ENCODE data around the gene WDCP. TPM values are rescaled to one million over a fixed set of nuclear protein-coding genes. Genes with fewer than 3 reads are reported as not detected.

The WDCP gene, protein sequence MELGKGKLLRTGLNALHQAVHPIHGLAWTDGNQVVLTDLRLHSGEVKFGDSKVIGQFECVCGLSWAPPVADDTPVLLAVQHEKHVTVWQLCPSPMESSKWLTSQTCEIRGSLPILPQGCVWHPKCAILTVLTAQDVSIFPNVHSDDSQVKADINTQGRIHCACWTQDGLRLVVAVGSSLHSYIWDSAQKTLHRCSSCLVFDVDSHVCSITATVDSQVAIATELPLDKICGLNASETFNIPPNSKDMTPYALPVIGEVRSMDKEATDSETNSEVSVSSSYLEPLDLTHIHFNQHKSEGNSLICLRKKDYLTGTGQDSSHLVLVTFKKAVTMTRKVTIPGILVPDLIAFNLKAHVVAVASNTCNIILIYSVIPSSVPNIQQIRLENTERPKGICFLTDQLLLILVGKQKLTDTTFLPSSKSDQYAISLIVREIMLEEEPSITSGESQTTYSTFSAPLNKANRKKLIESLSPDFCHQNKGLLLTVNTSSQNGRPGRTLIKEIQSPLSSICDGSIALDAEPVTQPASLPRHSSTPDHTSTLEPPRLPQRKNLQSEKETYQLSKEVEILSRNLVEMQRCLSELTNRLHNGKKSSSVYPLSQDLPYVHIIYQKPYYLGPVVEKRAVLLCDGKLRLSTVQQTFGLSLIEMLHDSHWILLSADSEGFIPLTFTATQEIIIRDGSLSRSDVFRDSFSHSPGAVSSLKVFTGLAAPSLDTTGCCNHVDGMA
- total RNA-seq: 10.8 and 11.2 TPM in 2 replicates

DNA sequence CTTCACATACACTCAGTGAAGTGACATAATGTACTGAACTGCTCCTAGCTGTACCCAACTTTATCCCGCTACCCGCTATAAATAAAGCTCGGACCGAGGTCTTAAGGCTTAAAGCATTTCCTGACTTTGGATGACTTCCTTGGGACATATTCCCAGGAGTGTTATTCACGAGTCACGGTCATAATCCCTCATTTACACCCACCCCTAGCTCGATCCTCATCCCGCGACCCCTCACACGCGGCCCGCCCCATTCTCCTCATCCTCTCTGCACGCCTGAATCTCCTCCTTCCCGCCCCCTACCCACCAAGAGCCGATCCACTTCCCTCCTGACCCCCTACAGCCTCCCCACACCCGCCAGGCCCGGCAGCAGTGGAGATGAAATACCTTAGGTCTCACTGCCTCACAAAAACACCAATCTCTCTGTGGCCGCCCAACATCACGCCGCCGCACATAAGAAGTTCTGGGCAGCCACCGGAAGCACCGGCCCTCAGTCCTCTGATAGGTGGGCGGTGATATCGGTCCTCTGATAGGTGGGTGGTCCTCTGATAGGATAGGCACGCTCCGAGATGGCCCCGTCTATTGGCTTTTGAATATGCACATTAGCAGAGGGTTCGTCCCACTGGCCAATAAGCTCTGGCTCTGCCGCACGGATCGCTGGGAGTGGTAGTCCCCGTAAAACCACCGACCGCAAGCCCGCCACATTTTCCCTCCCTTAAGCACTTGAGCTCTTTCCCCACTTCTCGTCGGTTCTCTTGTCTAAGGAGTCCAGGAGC, at the start of gene WDCP:
TSS of gene WDCP (minus strand) at position 462 of the 773 bp plus-strand sequence. CDS start 7,897 bp downstream, outside the sequence.

DNA sequence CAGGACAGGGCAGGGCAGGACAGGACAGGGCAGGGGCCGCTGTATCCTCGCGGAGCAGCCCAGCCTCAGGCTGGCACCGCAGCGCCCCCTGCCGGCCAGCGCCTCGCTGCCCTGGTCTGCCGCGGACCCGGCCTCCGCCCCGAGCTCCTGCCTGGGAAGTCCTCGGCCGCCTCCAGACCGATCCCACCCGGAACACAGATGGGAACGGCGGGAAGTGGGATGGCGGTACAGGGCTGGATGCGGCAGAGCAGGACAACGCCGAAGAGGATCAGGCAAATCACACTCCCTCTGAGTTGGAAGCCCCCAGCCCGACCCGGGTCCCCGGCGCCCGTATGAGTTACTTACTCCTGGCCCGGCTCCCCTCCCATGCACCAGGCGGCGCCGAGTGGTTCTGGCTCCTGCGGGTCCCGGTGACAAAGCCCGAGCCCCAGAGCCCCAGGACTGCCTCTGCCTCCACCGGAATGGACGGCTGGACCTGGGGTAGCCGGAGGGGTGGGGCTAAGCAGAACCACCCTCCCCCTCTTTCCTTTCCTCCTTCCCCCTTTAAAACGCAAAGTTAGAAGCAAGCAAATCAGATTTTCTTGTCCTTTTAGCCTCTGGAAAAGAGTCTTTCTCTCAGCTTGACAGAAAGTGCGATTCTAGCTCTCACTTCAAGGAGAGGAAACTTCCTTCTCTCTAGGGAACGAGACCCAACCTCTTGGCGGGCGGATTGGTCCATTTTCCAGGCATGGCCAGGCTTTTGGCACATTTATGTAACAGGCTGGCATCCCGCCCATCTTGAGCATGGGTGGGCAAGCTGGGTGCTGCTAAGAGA, 37.4 kb upstream of the WDCP start, which contains the start of gene TP53I3:
TSS of gene TP53I3 (minus strand) at position 449 of the 814 bp plus-strand sequence. CDS start 508 bp downstream, outside the sequence.

DNA sequence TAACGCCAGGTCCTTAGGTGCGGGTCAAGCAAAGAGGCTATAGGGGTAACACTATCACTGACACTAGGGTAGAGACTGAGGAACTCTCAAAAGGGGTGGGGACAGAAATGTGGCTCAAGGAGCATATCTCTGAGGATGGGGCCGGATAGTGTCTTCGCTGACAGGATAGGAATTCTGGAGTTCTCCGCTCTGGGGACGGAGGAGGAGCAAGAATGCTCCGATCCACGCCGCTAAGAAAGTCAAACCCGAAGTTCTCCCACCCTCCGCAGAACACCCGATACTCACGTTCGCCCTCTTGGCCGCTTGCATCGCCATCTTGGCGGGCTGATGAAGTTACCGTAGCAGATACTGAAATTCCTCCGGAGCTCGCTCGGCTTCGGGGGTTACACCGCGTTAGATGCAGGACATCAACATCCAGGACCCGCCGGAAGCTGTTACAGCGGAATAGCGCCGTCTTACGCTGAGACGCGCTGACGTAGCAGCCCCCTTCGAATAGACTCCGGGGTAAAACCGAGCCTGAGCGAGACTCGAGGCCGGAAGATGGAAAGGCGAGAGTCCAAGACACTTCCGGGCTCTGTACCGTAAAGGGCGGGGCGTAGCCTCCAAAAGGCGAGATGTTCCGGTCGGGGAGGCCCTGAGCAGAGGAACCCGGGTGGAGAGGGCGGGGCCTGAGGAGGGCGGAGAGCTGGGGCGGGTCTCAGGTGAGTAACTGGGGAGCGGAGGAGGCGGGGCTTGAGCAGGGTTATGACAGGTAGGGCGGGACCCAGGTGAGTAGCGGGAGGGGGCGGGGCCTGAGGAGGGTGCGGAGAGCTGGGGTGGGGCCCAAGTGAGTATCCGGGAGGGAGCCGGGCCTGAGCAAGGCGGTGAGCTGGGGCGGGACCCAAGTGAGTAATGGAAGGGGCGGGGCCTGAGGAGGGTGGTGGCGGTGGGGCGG, 29.0 kb upstream of the WDCP start, which contains the start of gene SF3B6:
TSS of gene SF3B6 (minus strand) at position 412 of the 934 bp plus-strand sequence. CDS start at position 315, 97 bp downstream.

DNA sequence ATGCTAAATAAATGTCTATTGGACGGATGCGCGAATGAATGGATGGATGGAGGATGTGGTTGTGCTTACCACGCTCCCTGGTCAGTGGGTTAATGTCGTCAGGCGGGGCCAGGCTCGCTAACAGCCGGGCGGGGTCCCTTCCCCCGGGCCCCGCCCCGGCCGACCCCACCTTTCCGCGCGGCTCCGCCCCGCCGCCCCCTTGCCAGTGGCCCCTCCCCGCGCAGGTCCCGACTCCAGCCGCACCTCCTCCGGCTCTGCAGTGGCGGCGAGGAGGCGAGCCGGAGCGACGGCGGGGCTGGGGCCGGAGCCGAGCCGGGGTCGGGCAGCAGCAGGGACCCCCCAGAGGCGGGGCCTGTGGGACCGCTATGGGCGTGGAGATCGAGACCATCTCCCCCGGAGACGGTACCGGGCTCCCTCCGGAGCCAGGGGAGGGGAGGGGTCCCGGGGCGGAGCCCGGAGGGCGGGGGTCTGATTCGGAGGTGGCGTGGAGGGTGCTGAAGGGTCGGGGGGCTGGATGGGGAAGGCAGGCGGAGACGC, 2.4 kb upstream of the WDCP start, which contains the start of gene FKBP1B:
TSS of gene FKBP1B (plus strand) at position 257 of the 537 bp plus-strand sequence. CDS start at position 366, 109 bp downstream.

DNA sequence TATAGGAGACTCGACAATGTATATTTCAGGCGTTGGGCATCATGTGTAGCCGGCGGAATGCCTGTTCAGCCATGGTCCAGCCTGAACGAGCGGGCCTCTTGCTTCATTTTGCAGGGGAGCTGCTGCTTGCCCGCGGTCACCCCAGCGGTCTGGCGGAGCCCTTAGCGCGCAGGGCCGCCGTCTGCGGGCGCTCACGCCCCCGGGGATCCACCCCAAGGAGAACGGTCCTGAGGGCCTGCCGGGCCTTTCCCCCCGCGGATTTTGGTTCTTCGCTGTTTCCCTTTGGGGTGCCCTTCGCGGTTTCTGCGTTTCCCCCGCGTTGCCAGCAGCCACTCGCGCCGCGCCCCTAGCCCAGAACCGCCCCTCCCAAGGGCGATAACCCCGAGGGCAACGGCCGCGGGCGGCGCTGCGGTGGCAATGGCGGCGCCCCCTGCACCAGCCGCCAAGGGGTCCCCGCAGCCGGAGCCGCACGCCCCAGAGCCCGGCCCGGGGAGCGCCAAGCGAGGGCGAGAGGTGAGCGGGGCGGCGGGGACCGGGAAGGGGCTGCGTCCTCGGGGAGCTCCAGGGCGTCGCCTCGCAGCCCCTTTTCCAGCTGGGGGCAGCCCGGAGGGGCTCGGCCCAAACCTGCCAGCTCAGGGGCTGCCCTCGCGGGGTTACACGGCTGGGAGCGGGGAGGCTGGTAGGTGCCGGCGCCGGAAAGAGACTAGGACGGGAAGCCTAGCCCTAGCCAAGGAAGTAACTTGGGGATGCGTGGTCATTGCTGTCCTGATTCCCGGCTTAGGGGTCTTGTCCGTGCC, 37.3 kb downstream of the WDCP start, which contains the start of gene MFSD2B:
TSS of gene MFSD2B (plus strand) at position 406 of the 797 bp plus-strand sequence. CDS start at position 418, 12 bp downstream.

Other genes with a start within 250 kb of the WDCP start
- gene ATAD2B, start 120.3 kb downstream of the WDCP start, total RNA-seq: 11.5 and 16.9 TPM in 2 replicates
- gene UBXN2A, start 106.9 kb downstream of the WDCP start, total RNA-seq: 8.1 and 8.7 TPM in 2 replicates
- gene MFSD2B, start 37.3 kb downstream of the WDCP start, total RNA-seq: 0.09 TPM in 2 replicates
- gene FKBP1B, start 2.4 kb upstream of the WDCP start, total RNA-seq: 11.7 and 14.8 TPM in 2 replicates
- 148 and 168 TPM in 2 replicates for gene SF3B6, start 28.9 kb upstream of the WDCP start, total RNA-seq
- gene TP53I3, start 37.4 kb upstream of the WDCP start, total RNA-seq: 49.7 and 104 TPM in 2 replicates
- 0.18 and 0.28 TPM in 2 replicates for gene PFN4, start 75.9 kb upstream of the WDCP start, total RNA-seq
- gene FAM228B, start 76.1 kb upstream of the WDCP start, total RNA-seq: 3.5 and 8.7 TPM in 2 replicates
- 0.09 and 0.28 TPM in 2 replicates for gene FAM228A, start 127.7 kb upstream of the WDCP start, total RNA-seq